Kidney (tissue), 14 donors: ENCODE results near the gene PEX19. TPM values are rescaled to one million over a fixed set of nuclear protein-coding genes. Genes with fewer than 3 reads are reported as not detected.

Experiments used
- DNase-seq, 5 donors: peaks; one replicate each; pipeline ENCODE4 v3.0.0-alpha.2; 2013 to 2020
- FAIRE-seq: peaks from 2 replicates; lab custom pipeline; 2012; peaks lifted over from hg19 to GRCh38; lab: Jason Lieb, UNC
- H3K27ac ChIP-seq, 2 donors: one replicate each; pipeline ENCODE4 v1.7.0; 2013; ENCODE audit warnings: low read depth in 2 of 2, low read length in 2 of 2, inconsistent platforms in 1 of 2
- H3K27me3 ChIP-seq: one replicate; pipeline ENCODE4 v1.7.1; 2013; ENCODE audit warnings: low read length, inconsistent platforms; ENCODE audit not compliant: control insufficient read depth, insufficient read depth
- H3K36me3 ChIP-seq, 3 donors: one replicate each; pipeline versions ENCODE4 v1.7.0 to v1.7.1; 2013; ENCODE audit warnings: low read length in 3 of 3, control low read depth in 1 of 3, inconsistent platforms in 1 of 3; ENCODE audit not compliant: insufficient read depth in 3 of 3, control insufficient read depth in 2 of 3
- H3K4me1 ChIP-seq, 3 donors: one replicate each; pipeline versions ENCODE4 v1.7.0 to v1.7.1; 2013; ENCODE audit warnings: low read length in 3 of 3, inconsistent platforms in 1 of 3, low read depth in 1 of 3; ENCODE audit not compliant: control insufficient read depth in 2 of 3, insufficient read depth in 2 of 3
- H3K4me3 ChIP-seq, 3 donors: one replicate each; pipeline versions ENCODE4 v1.7.0 to v1.8.1; 2013; ENCODE audit warnings: low read length in 3 of 3, control low read depth in 1 of 3, inconsistent platforms in 1 of 3
- H3K9ac ChIP-seq, 3 donors: one replicate each; pipeline versions ENCODE4 v1.7.0 to v1.7.1; 2013; ENCODE audit warnings: low read length in 3 of 3, control low read depth in 1 of 3, inconsistent platforms in 1 of 3
- H3K9me3 ChIP-seq, 3 donors: one replicate each; pipeline versions ENCODE4 v1.7.0 to v1.7.1; 2013; ENCODE audit warnings: low read length in 3 of 3, control low read depth in 1 of 3, inconsistent platforms in 1 of 3; ENCODE audit not compliant: control insufficient read depth in 2 of 3, insufficient read depth in 1 of 3
- CTCF ChIP-seq: IDR thresholded peaks from 3 replicates; pipeline ENCODE4 v1.5.1; 2012; ENCODE audit warnings: mild to moderate bottlenecking, moderate library complexity, borderline replicate concordance; ENCODE audit not compliant: insufficient read depth; ENCODE audit errors: extremely low read depth
- intact Hi-C: fragments of 100-400 bp; cut with DNase I; formaldehyde crosslinking; loops from one replicate; pipeline ENCODE4 v1.11.1; 2022
- polyA plus RNA-seq: library from polyadenylated mRNA; stranded (reverse); fragments of 350-450 nt; fragmentation: Illumina TruSeq; extraction: RNeasy Lipid Tissue Mini Kit (QIAGEN cat#74804); gene quantifications from one replicate; pipeline ENCODE4 v1.2.3, GENCODE V29; 2014; ENCODE audit warnings: low read depth, low replicate concordance; ENCODE audit not compliant: insufficient read depth
- total RNA-seq: library from RNA; stranded (reverse); fragmentation: NEBNext Ultra II Directional; extraction: Animal tissue kit (Norgen Biotek cat#: 25700); gene quantifications from one replicate; pipeline ENCODE4 v1.2.1, GENCODE V29; 2021
- donor health status: control.
- donor health status: control.
- donor health status: control.
- donor health status: control.
- donor health status: control.
- donor health status: DM: yes; HTN: yes; CAD: no.
- donor health status: Normal renal cell carcinoma (clear cell type).

Gene PEX19
- total and polyA plus RNA-seq, 2 donors from 2014 or later = 49.8 to 67.9 TPM

- DNase-seq = no peak
- Histone ChIP-seq H3K27me3 (no peaks in the 10 kb centered on the region), H3K36me3 (no peaks in the 10 kb centered on the region), H3K4me1 (peaks cover 0 to 36% (median 19%) of the 10 kb centered on the region in 3 donors), H3K27ac (peak overlapping the region in 1 of 2 donors; percentile 32), H3K4me3 (no peak overlapping the region), H3K9ac (no peak overlapping the region), H3K9me3 (no peaks in the 10 kb centered on the region)
- no peak for FAIRE-seq
- no peak for TF ChIP-seq CTCF
- intact Hi-C loops = no loop called here
Measured at GRCh38 chr1:160245434-160245833, 39.5 kb downstream of the PEX19 start.

GRCh38 chr1:160244209-160244608, 40.7 kb downstream of the PEX19 start:
- H3K9ac ChIP-seq = no peak overlapping the region
- intact Hi-C loops = no loop called here

DNA sequence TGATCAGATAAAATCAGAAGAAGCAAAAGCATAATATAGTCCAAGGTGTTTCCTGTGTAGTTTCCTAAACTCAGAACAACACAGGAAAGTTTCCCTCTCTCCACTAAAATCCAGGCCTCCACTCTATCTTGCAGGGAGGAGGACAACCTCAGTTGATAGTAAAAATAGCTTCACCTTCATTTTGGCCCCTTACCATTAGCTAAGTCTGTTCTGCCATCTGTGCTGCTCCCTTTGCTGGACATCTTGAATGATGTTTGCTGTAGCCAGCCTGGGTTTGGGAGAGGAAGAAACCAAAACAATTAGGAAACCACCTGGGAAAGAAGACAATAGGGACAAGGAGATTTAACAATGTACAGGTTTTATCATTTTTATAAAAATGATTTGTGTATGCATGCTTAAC, 41.2 kb downstream of the PEX19 start:
- H3K9me3 ChIP-seq = no peaks in the 10 kb centered on the region
- intact Hi-C loops = no loop called here
- FAIRE-seq = no peak
- H3K9ac ChIP-seq = peak overlapping the region in 1 of 3 donors; percentile 16
- H3K4me3 ChIP-seq = no peak overlapping the region
- peaks cover 0 to 36% (median 19%) of the 10 kb centered on the region in 3 donors for H3K4me1 ChIP-seq
- no peak for TF ChIP-seq CTCF
- DNase-seq = no peak
- no peak overlapping the region for H3K27ac ChIP-seq
- no peaks in the 10 kb centered on the region for H3K27me3 ChIP-seq
- H3K36me3 ChIP-seq = peaks cover 4 to 15% (median 12%) of the 10 kb centered on the region in 3 donors

More at GRCh38 chr1:160244209-160244608, 40.7 kb downstream of the PEX19 start:
- no peaks in the 10 kb centered on the region for H3K27me3 ChIP-seq
- no peak overlapping the region for H3K4me3 ChIP-seq
- H3K4me1 ChIP-seq = peaks cover 0 to 36% (median 19%) of the 10 kb centered on the region in 3 donors
- H3K9me3 ChIP-seq = no peaks in the 10 kb centered on the region
- peaks cover 3 to 11% (median 9%) of the 10 kb centered on the region in 3 donors for H3K36me3 ChIP-seq
- H3K27ac ChIP-seq = no peak overlapping the region
- no peak for FAIRE-seq
- DNase-seq = peak in 1 of 5 donors; percentile 18
- TF ChIP-seq CTCF = no peak
